ENCODE results near the gene KCNE2. TPM values are rescaled to one million over a fixed set of nuclear protein-coding genes. Genes with fewer than 3 reads are reported as not detected.

KCNE2 gene
- total RNA-seq, 1 experiment from 2014 or later: not detected

DNA sequence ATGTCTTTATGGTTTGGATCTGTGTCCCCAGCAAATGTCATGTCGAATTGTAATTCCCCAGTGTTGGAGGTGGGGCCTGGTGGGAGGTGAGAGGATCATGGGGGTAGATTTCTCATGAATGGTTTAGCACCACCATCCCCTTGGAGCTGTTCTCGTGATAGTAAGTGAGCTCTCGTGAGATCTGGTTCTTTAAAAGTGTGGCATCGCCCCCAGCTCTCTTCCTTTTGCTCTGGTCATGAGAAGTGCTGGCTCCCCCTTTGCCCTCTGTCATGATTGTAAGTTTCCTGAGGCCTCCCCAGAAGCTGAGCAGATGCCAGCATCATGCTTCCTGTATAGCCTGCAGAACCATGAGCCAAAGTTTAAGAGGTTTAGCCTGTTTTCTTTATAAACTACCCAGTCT lies 11.2 kb upstream of the KCNE2 start:
- no peaks in the 10 kb centered on the region for H3K9me3 ChIP-seq
- intact Hi-C loops (cut with micrococcal nuclease; ENCODE audit: unreplicated experiment): no loop called here
- Mint-ChIP-seq H3K27me3 (ENCODE audit: insufficient read depth, unreplicated experiment) (peaks cover 7% of the 10 kb centered on the region), H3K27ac (ENCODE audit: unreplicated experiment) (no peak overlapping the region), H3K4me3 (ENCODE audit: unreplicated experiment) (no peak overlapping the region), H3K9me3 (ENCODE audit: unreplicated experiment) (no peaks in the 10 kb centered on the region), H3K36me3 (ENCODE audit: insufficient read depth, unreplicated experiment) (no peaks in the 10 kb centered on the region), H3K4me1 (ENCODE audit: low read depth, unreplicated experiment) (no peaks in the 10 kb centered on the region)
- H3K27me3 ChIP-seq (replicated peaks; ENCODE audit: control insufficient read depth, insufficient read depth, low read length): no peaks in the 10 kb centered on the region; the same call in 1 of the 2 replicates
- no peak overlapping the region for H3K4me3 ChIP-seq (ENCODE audit: low read depth, low read length)
- no peaks in the 10 kb centered on the region for H3K36me3 ChIP-seq (ENCODE audit: control insufficient read depth, insufficient read depth, low read length)
- BruUV-seq (replicated peaks): no TSS peak
- no peak for DNase-seq
- ChIA-PET POLR2A (no interaction called here), CTCF (interaction anchor here (1.0 kb wide), 1 partner anchor 429 kb away, joined by 4 read pairs; no protein-coding TSS in a partner anchor)
- TF ChIP-seq CTCF (IDR thresholded peaks at IDR 0.05; ENCODE audit: insufficient read depth in 1 of 2, low read depth in 1 of 2, low read length in 1 of 2, severe bottlenecking in 1 of 2, unreplicated experiment in 1 of 2): no peak
- no peaks in the 10 kb centered on the region for H3K4me1 ChIP-seq

- Mint-ChIP-seq H3K27me3 (ENCODE audit: insufficient read depth, unreplicated experiment) (peaks cover 7% of the 10 kb centered on the region), H3K27ac (ENCODE audit: unreplicated experiment) (no peak overlapping the region), H3K4me1 (ENCODE audit: low read depth, unreplicated experiment) (no peaks in the 10 kb centered on the region), H3K9me3 (ENCODE audit: unreplicated experiment) (no peaks in the 10 kb centered on the region), H3K36me3 (ENCODE audit: insufficient read depth, unreplicated experiment) (no peaks in the 10 kb centered on the region), H3K4me3 (ENCODE audit: unreplicated experiment) (no peak overlapping the region)
- BruUV-seq (replicated peaks): no TSS peak
- TF ChIP-seq CTCF (IDR thresholded peaks at IDR 0.05; ENCODE audit: insufficient read depth in 1 of 2, low read depth in 1 of 2, low read length in 1 of 2, severe bottlenecking in 1 of 2, unreplicated experiment in 1 of 2): no peak
- intact Hi-C loops (cut with micrococcal nuclease; ENCODE audit: unreplicated experiment): no loop called here
- H3K4me1 ChIP-seq: no peaks in the 10 kb centered on the region
- POLR2A ChIA-PET: no interaction called here
- H3K27me3 ChIP-seq (replicated peaks; ENCODE audit: control insufficient read depth, insufficient read depth, low read length): no peaks in the 10 kb centered on the region; the same call in 1 of the 2 replicates
- CTCF ChIA-PET: interaction anchor here (1.0 kb wide), 1 partner anchor 429 kb away, joined by 4 read pairs; no protein-coding TSS in a partner anchor
- no peaks in the 10 kb centered on the region for H3K9me3 ChIP-seq
- no peaks in the 10 kb centered on the region for H3K36me3 ChIP-seq (ENCODE audit: control insufficient read depth, insufficient read depth, low read length)
- H3K4me3 ChIP-seq (ENCODE audit: low read depth, low read length): no peak overlapping the region
- DNase-seq: no peak
Observed at GRCh38 chr21:34353182-34353581, 10.6 kb upstream of the KCNE2 start.

DNA sequence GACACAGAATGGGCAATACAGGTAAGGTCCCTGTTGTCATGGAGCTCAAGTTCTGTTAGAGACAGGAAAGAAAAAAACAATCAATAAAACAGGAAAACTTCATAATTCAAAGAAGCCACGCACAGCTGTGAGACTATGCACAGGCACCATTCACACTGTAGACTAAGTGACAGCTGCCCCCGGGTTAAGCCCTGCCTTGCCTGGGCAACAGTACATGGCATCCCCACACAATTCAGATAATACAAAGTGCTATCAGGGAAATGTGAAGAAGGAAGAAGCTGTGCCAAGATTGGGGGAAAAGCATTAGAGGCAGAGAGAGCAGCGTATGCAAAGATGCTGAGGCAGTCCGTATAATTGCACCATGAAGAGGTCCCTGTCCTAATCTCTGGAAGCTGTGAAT lies 9.0 kb upstream of the KCNE2 start:
- no peaks in the 10 kb centered on the region for H3K36me3 Mint-ChIP-seq (ENCODE audit: insufficient read depth, unreplicated experiment)
- Histone ChIP-seq H3K9me3 (peaks cover 8% of the 10 kb centered on the region; the same call in 1 of the 2 replicates), H3K36me3 (ENCODE audit: control insufficient read depth, insufficient read depth, low read length) (no peaks in the 10 kb centered on the region), H3K4me1 (no peaks in the 10 kb centered on the region), H3K27me3 (replicated peaks; ENCODE audit: control insufficient read depth, insufficient read depth, low read length) (no peaks in the 10 kb centered on the region; the same call in 1 of the 2 replicates), H3K4me3 (ENCODE audit: low read depth, low read length) (no peak overlapping the region)
- H3K4me1 Mint-ChIP-seq (ENCODE audit: low read depth, unreplicated experiment): no peaks in the 10 kb centered on the region
- no peak overlapping the region for H3K27ac Mint-ChIP-seq (ENCODE audit: unreplicated experiment)
- BruUV-seq (replicated peaks): no TSS peak
- CTCF ChIA-PET: no interaction called here
- intact Hi-C loops (cut with micrococcal nuclease; ENCODE audit: unreplicated experiment): no loop called here
- POLR2A ChIA-PET: no interaction called here
- no peak for TF ChIP-seq CTCF (IDR thresholded peaks at IDR 0.05; ENCODE audit: insufficient read depth in 1 of 2, low read depth in 1 of 2, low read length in 1 of 2, severe bottlenecking in 1 of 2, unreplicated experiment in 1 of 2)
- peaks cover 12% of the 10 kb centered on the region for H3K27me3 Mint-ChIP-seq (ENCODE audit: insufficient read depth, unreplicated experiment)
- no peak for DNase-seq
- no peaks in the 10 kb centered on the region for H3K9me3 Mint-ChIP-seq (ENCODE audit: unreplicated experiment)
- H3K4me3 Mint-ChIP-seq (ENCODE audit: unreplicated experiment): no peak overlapping the region
